Spleen (tissue), 7 donors: ENCODE data around the gene CEP95.

Experiments
- POLR2A ChIP-seq, 3 donors: fragments of 450-650 bp; IDR thresholded peaks; one replicate each; pipeline ENCODE4 v1.5.1; 2017; ENCODE audit warnings: antibody characterized with exemption in 3 of 3, mild to moderate bottlenecking in 1 of 3
- TF ChIP-seq, protein P1 (sequence below), 11 experiments: fragments of 200-600 bp in 7 of 11; fragments of 450-650 bp in 4 of 11; sonication (generic) in 4 of 11; IDR thresholded peaks in 8 of 11; conservative IDR thresholded peaks in 3 of 11; 1 replicate in 7 of 11; 2 replicates in 4 of 11; pipeline versions ENCODE4 v1.4.0 to v1.8.0; 2016 to 2021; ENCODE audit warnings: antibody characterized with exemption in 11 of 11, inconsistent platforms in 4 of 11, mild to moderate bottlenecking in 1 of 11
- donor health status: DM: no; HTN: no; CAD: no; lungs with moderate emphysema.
- donor health status: DM: no; HTN: no; CAD: no.
- donor health status: DM: no; HTN: no; CAD: no.

DNA sequence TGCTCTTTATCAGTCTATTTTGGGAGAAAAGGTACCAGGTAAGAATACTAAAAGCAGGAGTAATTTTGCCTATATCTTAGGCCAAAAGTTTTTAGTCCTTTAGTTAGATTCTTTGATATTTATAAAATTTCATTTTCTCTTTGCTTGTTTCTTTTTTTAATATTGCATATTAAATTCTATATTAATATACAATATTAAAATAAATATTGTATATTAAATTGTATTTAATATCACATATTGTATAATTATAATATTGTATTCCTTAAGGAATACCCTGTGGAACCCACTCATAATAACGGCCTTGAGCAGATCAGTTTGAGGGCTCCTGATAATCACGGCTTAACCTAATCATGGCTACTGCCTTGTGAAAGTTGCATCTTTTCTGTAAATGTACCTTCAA is 1.9 kb downstream of the CEP95 start:
- TF ChIP-seq POLR2A (IDR thresholded peaks at IDR 0.05), result no peak
- TF ChIP-seq, protein P1, sequence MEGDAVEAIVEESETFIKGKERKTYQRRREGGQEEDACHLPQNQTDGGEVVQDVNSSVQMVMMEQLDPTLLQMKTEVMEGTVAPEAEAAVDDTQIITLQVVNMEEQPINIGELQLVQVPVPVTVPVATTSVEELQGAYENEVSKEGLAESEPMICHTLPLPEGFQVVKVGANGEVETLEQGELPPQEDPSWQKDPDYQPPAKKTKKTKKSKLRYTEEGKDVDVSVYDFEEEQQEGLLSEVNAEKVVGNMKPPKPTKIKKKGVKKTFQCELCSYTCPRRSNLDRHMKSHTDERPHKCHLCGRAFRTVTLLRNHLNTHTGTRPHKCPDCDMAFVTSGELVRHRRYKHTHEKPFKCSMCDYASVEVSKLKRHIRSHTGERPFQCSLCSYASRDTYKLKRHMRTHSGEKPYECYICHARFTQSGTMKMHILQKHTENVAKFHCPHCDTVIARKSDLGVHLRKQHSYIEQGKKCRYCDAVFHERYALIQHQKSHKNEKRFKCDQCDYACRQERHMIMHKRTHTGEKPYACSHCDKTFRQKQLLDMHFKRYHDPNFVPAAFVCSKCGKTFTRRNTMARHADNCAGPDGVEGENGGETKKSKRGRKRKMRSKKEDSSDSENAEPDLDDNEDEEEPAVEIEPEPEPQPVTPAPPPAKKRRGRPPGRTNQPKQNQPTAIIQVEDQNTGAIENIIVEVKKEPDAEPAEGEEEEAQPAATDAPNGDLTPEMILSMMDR (IDR thresholded peaks at IDR 0.05 in 8 of 11, conservative IDR thresholded peaks at IDR 0.05 in 3 of 11), result no peak
